Endometrial microvascular endothelial cells (primary cell): ENCODE data around the gene FRMPD2. TPM values are rescaled to one million over a fixed set of nuclear protein-coding genes. Genes with fewer than 3 reads are reported as not detected.

Experiments
- in situ Hi-C: cut with HindIII; loops from 2 replicates; pipeline ENCODE4 v1.10.0; 2017; ENCODE audit warnings: low sequenced_read_pairs, low pct_unique_long_range_greater_than_20kb; ENCODE audit errors: inconsistent ontology term
- total RNA-seq: library from RNA; depleted of rRNA; stranded (reverse); fragments of >200 nt; gene quantifications from one replicate; pipeline ENCODE4 v1.2.3, GENCODE V29; 2015; ENCODE audit errors: inconsistent ontology term

Gene FRMPD2
- total RNA-seq, result not detected

- in situ Hi-C loops, result no loop called here
These were observed at the start of gene FRMPD2 for GRCh38 chr10:48274636-48275035. TSS of gene FRMPD2 (minus strand) at chr10:48274696. CDS start at chr10:48274567, 129 bp downstream.

DNA sequence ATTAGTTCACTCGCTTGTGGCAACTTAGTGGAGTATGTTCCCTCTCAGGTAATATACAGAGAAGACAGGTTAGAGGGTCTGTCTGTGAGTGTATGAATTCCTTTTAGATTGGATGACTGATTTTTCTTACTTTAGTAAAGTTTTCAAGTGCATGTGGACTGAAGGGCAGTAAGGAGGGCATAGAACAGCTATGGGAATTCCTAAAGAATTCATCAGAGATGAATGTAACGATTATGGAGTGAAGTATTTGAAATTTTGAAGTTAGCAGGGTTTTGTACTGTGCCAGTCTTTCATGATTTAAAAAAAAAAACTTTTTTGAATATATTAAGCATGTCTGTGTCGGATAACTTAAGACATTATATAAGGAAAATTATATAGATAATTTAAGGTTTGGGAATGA lies 47.5 kb upstream of the FRMPD2 start:
- in situ Hi-C loops, result no loop called here

- in situ Hi-C loops, result no loop called here
These were observed 43.0 kb upstream of the FRMPD2 start for GRCh38 chr10:48317321-48317990.

- in situ Hi-C loops, result no loop called here
These were observed 41.7 kb upstream of the FRMPD2 start for GRCh38 chr10:48316236-48316635.

GRCh38 chr10:48314107-48314506 lies 39.6 kb upstream of the FRMPD2 start:
- in situ Hi-C loops, result no loop called here

DNA sequence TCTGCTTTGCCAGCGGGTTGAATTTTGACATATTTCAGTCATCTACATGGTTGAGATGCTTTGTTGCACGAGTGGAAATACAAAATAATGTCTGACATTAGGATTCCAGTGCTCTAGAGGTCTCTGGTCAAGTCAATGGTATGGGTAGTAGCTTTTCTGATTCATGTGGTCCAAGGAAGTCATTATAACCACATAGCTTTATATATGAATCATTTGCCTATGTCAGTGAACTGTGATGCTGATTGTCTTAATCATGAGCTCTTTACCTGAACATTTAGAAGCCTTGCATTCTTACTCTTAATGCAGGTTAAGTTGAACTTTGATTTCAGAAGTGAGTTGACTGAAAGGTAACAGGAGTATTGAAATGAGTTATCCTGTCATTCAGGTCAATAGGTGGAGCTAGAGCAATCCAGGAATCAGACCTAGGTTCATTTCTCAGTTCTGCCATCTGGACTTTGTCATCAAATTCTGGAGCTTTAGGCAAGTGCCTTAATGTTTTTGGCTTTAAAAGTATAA lies 35.3 kb upstream of the FRMPD2 start:
- in situ Hi-C loops, result no loop called here

GRCh38 chr10:48307711-48308018 lies 33.2 kb upstream of the FRMPD2 start:
- in situ Hi-C loops, result no loop called here

GRCh38 chr10:48306870-48307710 lies 32.6 kb upstream of the FRMPD2 start:
- in situ Hi-C loops, result no loop called here

- in situ Hi-C loops, result no loop called here
These were observed 31.9 kb upstream of the FRMPD2 start, which contains the start of gene MAPK8 for GRCh38 chr10:48306265-48306869. TSS of gene MAPK8 (plus strand) at chr10:48306677. CDS start at chr10:48401661, 94,984 bp downstream.

- in situ Hi-C loops, result no loop called here
These were observed 31.4 kb upstream of the FRMPD2 start for GRCh38 chr10:48305905-48306264.

DNA sequence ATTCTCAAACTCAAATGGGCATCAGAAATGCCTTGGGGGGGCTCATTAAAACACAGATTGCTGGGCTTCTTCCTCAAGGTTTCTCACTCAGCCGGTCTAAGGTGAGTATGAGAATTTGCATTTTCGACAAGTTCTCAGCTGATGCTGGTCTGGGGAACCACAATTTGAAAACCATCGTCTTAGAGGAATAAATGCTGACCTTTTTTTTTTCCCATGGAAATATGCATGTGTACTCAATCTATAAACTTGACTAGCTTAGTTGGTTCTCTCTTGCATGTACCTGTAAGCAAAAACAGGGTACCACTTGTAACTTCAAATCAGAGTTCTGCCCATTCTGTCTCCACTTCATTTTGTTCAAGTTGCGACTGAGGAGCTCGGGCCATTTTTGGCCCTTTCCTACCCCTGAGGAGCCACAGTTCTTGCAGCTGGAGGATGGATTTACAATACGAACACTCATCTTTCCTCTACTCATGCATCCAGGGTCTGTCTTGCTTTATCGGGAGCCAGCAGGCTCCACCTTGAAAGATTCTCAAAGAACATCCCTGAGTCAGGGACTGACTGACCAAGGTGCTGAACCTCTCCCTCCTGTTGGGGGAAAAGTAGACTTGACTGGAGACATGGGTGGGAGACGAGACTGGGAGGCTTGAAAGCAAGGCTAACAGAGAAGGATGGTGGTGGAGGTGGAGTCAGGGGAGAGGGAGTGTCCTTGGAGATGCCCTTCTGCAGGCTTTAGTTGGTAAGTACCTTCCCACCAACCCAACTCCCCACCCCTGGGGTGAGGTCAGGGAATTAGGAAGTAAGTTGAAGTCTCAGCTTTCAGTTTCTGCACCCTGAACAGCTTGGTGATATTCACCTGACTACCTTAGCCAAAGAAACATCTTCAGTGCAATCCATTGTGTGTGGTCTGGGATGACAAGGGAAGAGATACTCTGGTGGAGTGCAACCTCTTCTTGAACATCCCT lies 28.3 kb upstream of the FRMPD2 start:
- in situ Hi-C loops, result no loop called here

DNA sequence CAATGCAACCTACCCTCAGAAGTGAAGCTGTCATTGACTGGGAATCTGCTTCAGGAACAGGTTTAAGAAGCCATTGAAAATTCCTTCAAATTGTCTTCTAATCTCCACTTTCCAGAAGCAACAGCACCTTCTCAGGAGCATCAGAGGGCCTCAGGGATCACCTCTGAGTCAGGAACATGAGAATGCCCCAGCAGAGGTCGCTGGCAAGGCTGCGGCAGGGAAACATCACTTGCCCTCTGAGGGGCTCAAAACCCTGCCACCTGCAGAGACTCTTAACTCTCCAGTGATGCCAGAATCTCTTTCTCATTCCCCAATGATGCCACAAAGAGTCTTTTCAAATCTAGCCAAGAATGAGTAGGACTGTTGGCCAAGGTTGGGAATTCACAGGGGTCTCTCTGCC lies 26.1 kb upstream of the FRMPD2 start:
- in situ Hi-C loops, result no loop called here

DNA sequence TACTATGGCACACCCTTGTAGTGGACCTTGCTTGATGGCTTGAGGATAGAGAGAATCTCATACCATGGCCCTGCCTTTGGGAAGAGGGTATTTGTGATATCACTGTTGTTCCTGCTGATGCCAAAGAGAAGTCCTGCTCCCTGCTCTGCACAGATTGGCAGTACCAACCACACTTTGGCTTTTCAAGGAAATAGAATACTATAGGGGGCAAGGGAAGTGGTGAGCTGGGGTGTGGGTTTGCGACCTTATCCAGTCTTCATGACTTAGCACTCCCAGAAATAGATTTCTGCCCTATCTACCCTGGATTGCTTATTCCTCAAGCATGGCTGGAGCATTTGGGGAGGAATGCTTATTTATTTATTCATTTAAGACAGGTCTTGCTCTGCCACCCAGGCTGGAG lies 25.2 kb upstream of the FRMPD2 start:
- in situ Hi-C loops, result no loop called here

GRCh38 chr10:48299066-48299465 lies 24.6 kb upstream of the FRMPD2 start:
- in situ Hi-C loops, result no loop called here

DNA sequence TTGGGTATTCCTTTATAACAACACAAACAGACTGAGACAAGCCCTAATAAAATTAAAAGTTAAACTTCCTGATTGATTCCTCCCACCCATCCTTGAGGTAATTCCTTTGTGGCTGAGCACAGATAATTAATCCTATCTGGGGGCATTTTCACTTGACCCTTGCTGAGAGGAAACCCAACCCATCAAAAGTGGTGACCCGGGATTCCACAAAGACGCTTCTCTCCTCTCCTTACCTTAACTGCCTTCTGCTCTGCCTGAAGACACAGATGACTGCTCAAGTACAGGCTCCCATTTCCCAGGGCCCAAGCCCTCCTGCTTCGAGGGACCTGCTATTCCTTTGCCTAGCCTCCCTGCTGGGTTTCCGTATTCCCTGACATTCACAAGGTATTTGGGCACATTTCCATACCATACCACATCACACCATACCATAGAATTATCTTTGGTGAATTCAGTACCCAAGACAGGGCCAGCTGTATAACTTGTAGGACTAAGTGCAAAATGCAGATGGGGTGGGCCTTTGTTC lies 22.1 kb upstream of the FRMPD2 start:
- in situ Hi-C loops, result no loop called here

DNA sequence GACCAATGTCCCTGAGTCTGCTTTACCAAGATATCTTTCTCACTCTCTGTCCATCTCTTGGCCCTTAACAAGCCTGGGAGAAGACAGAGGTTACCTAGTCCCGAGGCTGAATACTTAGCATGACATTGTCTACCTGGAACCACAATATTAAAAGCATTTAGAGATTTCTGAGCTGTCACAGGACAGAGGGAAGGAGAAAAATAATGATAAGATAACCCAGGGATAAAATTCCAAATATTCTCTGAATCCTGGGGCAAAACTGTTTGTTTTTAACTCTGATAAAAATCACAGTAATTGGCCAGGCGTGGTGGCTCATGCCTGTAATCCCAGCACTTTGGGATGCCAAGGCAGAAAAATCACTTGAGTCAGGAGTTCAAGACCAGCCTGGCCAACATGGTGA lies 19.9 kb upstream of the FRMPD2 start:
- in situ Hi-C loops, result no loop called here

DNA sequence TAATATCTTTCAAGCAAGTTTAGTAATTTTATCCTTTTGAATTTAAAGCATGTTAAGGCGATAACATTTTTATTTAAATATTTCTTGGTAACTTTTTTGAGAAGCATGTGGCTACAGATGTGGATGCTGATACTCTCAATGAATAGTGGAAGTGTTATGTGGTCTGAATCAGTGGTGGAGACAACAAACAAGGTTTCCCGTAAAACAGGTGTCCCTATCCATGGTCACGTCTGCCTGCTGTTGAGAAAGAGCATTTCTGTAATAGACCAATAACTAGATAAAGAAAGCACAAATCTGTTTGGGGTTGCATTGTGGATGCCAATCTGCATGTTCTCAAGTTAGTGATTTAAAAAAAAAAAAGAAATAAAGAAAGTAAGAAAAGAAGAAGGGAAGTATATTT lies 18.1 kb upstream of the FRMPD2 start:
- in situ Hi-C loops, result no loop called here

GRCh38 chr10:48291190-48291589 lies 16.7 kb upstream of the FRMPD2 start:
- in situ Hi-C loops, result no loop called here

- in situ Hi-C loops, result no loop called here
These were observed 15.8 kb upstream of the FRMPD2 start for GRCh38 chr10:48290286-48290685.
